ENCODE measurements around the gene SEMA5B. TPM values are rescaled to one million over a fixed set of nuclear protein-coding genes. Genes with fewer than 3 reads are reported as not detected.
A peak's percentile ranks its signal among the peaks of the same experiment; 100 is the strongest.

SEMA5B gene
- total and polyA plus RNA-seq, 3 donors from 2014 or later = 0.68 to 2.0 (median 1.3) TPM

DNA sequence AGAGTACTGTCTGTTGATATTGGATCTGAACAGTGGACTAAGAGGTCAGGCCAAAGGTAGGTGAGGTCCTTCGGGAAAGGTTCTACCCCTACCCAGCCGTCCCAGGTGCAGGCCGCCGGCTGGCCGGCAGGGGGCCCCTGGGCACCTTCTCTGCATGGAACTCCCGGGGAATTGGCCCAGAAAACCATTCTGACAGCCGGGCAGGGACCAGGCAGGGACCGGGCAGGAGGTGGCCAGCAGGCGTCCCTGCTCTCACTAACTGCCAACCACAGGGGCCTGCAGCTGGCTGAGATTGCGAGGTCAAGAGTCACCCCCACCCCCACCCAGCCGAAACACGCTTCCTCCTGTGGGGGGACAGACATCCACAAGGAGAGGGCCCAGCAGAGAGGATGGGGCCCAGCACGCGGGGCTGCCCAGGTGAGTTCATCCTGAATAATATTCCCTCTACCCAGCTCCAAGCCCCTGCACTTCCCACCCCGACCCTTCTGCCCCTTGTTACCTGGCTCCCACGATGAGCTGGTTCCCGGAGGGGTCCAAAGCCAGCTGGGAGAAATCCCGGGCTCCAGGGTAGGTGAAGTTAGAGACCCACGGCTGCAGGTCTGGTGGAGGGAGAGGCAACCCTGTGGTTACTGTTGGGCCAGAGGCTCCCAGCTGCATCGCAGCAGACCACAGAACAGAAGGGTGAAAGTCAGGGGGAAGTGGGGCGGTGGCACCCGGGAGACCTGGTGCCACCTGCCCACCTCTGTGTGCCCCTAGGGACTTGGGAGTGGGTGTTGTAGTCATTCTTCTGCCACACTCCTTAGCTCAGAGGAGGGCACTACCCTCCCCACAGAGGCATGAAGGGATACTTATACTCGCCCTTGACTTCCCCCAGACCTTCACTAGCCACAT lies 84.4 kb downstream of the SEMA5B start:
- Histone ChIP-seq H3K27me3 (no peaks in the 10 kb centered on the region), H3K36me3 (ENCODE audit: low read depth, missing control alignments) (no peaks in the 10 kb centered on the region), H3K4me3 (no peak overlapping the region), H3K9me3 (no peaks in the 10 kb centered on the region), H3K27ac (no peak overlapping the region), H3K4me1 (peaks cover 4% of the 10 kb centered on the region)
- peak; percentile 83 for DNase-seq
- WGBS, 2 donors = 75 to 87% methylated on average over 12 to 23 of the region's 23 CpGs
- intact Hi-C loops (cut with DNase I; ENCODE audit: low total_unique reads) = loop anchor here (10.0 kb wide), 1 partner anchor 82 kb away; the partner anchor contains the start of gene SEMA5B
- TF ChIP-seq, protein P1, sequence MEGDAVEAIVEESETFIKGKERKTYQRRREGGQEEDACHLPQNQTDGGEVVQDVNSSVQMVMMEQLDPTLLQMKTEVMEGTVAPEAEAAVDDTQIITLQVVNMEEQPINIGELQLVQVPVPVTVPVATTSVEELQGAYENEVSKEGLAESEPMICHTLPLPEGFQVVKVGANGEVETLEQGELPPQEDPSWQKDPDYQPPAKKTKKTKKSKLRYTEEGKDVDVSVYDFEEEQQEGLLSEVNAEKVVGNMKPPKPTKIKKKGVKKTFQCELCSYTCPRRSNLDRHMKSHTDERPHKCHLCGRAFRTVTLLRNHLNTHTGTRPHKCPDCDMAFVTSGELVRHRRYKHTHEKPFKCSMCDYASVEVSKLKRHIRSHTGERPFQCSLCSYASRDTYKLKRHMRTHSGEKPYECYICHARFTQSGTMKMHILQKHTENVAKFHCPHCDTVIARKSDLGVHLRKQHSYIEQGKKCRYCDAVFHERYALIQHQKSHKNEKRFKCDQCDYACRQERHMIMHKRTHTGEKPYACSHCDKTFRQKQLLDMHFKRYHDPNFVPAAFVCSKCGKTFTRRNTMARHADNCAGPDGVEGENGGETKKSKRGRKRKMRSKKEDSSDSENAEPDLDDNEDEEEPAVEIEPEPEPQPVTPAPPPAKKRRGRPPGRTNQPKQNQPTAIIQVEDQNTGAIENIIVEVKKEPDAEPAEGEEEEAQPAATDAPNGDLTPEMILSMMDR (IDR thresholded peaks at IDR 0.05) = peak; percentile 69 to 75 (median 70)
- TF ChIP-seq POLR2A (IDR thresholded peaks at IDR 0.05) = no peak

DNA sequence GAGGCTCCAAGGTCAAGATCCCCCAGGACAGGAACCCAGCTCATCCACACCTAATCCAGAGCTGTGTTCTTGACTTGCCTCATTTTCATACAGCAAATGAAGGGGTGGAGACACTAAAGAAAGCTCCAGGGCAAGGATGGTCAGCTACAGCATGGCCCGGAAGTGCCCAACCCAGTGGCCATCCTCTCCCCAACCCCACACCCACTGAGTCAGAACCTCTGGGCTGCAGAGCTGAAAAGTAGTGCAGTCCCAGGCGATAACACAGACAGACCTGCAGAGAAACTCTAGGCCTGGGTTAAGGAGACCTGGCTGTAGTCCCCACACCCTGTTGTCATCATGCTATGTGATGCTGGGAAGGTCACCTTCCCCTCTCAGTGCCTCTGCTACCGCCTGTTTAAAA lies 85.3 kb downstream of the SEMA5B start:
- Histone ChIP-seq H3K27ac (no peak overlapping the region), H3K9me3 (no peaks in the 10 kb centered on the region), H3K4me1 (peaks cover 4% of the 10 kb centered on the region), H3K27me3 (no peaks in the 10 kb centered on the region), H3K36me3 (ENCODE audit: low read depth, missing control alignments) (no peaks in the 10 kb centered on the region), H3K4me3 (no peak overlapping the region)
- WGBS, 2 donors = 94 to 100% methylated on average over 1 to 3 of the region's 3 CpGs
- intact Hi-C loops (cut with DNase I; ENCODE audit: low total_unique reads) = loop anchor here (10.0 kb wide), 1 partner anchor 83 kb away; the partner anchor contains the start of gene SEMA5B
- TF ChIP-seq, protein P1 (IDR thresholded peaks at IDR 0.05) = no peak
- no peak for TF ChIP-seq POLR2A (IDR thresholded peaks at IDR 0.05)
- DNase-seq = no peak

DNA sequence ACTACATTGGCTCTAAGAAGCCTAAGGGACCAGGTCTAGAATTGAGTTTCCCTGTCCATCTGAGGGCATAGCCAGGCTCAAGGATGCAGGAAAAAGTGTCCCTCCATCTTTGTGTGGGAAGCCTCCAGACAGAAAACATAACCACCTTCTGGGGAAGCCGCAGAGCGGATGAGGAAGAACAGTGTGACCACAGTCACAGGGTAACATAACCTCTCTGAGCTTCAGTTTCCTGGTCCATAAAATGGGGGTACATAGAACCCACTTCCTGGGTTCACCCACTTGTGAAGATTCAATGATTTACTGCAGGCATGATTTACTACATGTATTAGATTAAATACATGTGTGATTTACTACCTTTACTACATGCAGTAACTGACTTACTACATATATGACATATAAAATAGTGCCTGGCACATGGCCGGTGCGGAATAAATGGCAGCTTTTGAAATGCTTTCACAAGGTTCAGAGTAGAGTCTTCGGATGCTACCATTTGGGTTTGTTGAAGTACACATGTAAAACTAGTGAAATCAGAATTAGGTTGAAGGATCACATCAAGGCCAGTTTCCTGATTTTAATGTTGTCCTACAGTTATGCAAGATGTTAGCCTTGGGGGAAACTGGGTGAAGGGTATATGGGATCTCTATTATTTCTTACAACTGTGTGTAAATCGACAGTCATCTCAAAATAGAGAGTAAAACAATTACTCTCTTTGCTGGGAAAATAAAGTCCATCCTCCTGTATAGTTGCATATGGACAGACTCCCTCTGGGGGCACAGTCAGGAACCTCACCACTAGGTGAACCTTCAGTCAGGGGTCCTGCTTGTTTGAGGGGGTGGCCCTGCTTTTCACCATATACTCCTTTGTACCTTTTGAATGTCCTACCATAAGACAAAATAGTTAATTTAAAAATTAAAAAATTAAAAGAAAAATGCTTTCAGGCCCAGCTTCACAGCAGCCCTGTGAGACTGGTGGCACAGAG lies 86.0 kb downstream of the SEMA5B start:
- intact Hi-C loops (cut with DNase I; ENCODE audit: low total_unique reads) = loop anchor here (10.0 kb wide), 1 partner anchor 83 kb away; the partner anchor contains the start of gene SEMA5B
- Histone ChIP-seq H3K27me3 (no peaks in the 10 kb centered on the region), H3K36me3 (ENCODE audit: low read depth, missing control alignments) (no peaks in the 10 kb centered on the region), H3K27ac (no peak overlapping the region), H3K9me3 (no peaks in the 10 kb centered on the region), H3K4me3 (no peak overlapping the region), H3K4me1 (peaks cover 11% of the 10 kb centered on the region)
- DNase-seq = no peak
- WGBS, 2 donors = 87 to 89% methylated on average over 6 of the region's 6 CpGs
- TF ChIP-seq, protein P1 (IDR thresholded peaks at IDR 0.05) = no peak
- TF ChIP-seq POLR2A (IDR thresholded peaks at IDR 0.05) = no peak

DNA sequence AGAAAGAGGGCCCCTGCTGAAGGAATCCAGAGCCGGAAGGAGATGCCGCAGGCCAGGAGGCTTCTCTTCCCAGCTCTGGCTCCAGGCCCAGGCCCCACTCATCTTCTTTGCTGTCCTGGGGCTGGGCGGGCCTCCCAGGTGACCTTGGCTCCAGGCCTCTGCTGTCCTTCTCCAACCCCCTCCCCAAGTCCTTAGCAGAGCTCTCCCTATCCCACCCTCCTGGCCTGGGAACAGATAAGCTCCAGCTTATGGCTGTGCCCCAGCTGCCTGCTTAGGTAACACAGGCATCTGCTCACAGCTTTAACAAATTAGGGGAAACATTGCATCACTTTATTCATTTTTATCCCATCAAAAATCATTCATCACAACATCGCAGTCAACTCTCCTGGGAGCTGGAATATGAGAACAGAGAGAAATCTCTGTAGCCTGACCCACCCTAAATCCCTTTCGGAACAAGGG lies 86.9 kb downstream of the SEMA5B start:
- H3K27ac ChIP-seq = no peak overlapping the region
- intact Hi-C loops (cut with DNase I; ENCODE audit: low total_unique reads) = loop anchor here (10.0 kb wide), 1 partner anchor 84 kb away; the partner anchor contains the start of gene SEMA5B
- no peaks in the 10 kb centered on the region for H3K9me3 ChIP-seq
- H3K4me3 ChIP-seq = no peak overlapping the region
- no peaks in the 10 kb centered on the region for H3K27me3 ChIP-seq
- no peak for TF ChIP-seq POLR2A (IDR thresholded peaks at IDR 0.05)
- TF ChIP-seq, protein P1 (IDR thresholded peaks at IDR 0.05) = no peak
- H3K4me1 ChIP-seq = peaks cover 18% of the 10 kb centered on the region
- 37 to 63% methylated on average over 5 of the region's 5 CpGs for WGBS, 2 donors
- H3K36me3 ChIP-seq (ENCODE audit: low read depth, missing control alignments) = no peaks in the 10 kb centered on the region
- DNase-seq = no peak
